Smooth muscle cell (in vitro differentiated cells): ENCODE data around the gene FBXL7. TPM values are rescaled to one million over a fixed set of nuclear protein-coding genes. Genes with fewer than 3 reads are reported as not detected.

Source experiments
- DNase-seq: peaks from one replicate; lab custom pipeline; 2025; ENCODE audit not compliant: unreplicated experiment; lab: John Stamatoyannopoulos, UW
- H2AFZ ChIP-seq: fragments of 200-600 bp; sonication (generic); 2 replicates; pipeline ENCODE4 v1.6.0; 2016; ENCODE audit warnings: antibody characterized with exemption, low read depth, mild to moderate bottlenecking
- H3F3A ChIP-seq: fragments of 200-600 bp; sonication (generic); 2 replicates; pipeline ENCODE4 v1.6.0; 2017; ENCODE audit warnings: antibody characterized with exemption, low read depth
- H3K27ac ChIP-seq: fragments of 200-600 bp; sonication (generic); 2 replicates; pipeline ENCODE4 v1.5.1; 2016; ENCODE audit warnings: low read depth, mild to moderate bottlenecking
- H3K27me3 ChIP-seq: fragments of 200-600 bp; sonication (generic); 2 replicates; pipeline ENCODE4 v1.6.1; 2016; ENCODE audit warnings: low read depth, mild to moderate bottlenecking
- H3K36me3 ChIP-seq: fragments of 200-600 bp; sonication (generic); 2 replicates; pipeline ENCODE4 v1.5.1; 2016; ENCODE audit warnings: low read depth
- H3K4me1 ChIP-seq: fragments of 200-600 bp; sonication (generic); 2 replicates; pipeline ENCODE4 v1.5.1; 2016; ENCODE audit warnings: low read depth
- H3K4me2 ChIP-seq: fragments of 200-600 bp; sonication (generic); 2 replicates; pipeline ENCODE4 v1.6.0; 2016; ENCODE audit warnings: mild to moderate bottlenecking
- H3K4me3 ChIP-seq: fragments of 200-600 bp; sonication (generic); 2 replicates; pipeline ENCODE4 v1.5.1; 2016; ENCODE audit warnings: mild to moderate bottlenecking
- H3K79me2 ChIP-seq: fragments of 200-600 bp; sonication (generic); 2 replicates; pipeline ENCODE4 v1.6.0; 2016; ENCODE audit warnings: low read depth, mild to moderate bottlenecking
- H3K9ac ChIP-seq: fragments of 200-600 bp; sonication (generic); 2 replicates; pipeline ENCODE4 v1.6.0; 2016; ENCODE audit warnings: low read depth
- H3K9me3 ChIP-seq: fragments of 200-600 bp; sonication (generic); replicated peaks from 2 replicates; pipeline ENCODE4 v1.5.1; 2016; ENCODE audit warnings: low read depth
- H4K20me1 ChIP-seq: fragments of 200-600 bp; sonication (generic); 2 replicates; pipeline ENCODE4 v1.6.0; 2016; ENCODE audit warnings: low read depth
- WGBS: methylation state at CpG from one replicate; pipeline ENCODE4 v1.1.7; 2016; ENCODE audit warnings: low lambda C conversion rate; 5-methylcytosine and 5-hydroxymethylcytosine counted together
- polyA plus RNA-seq: library from polyadenylated mRNA; unstranded; fragments of >200 nt; fragmentation: Nextera tagmentation; extraction: Ambion mirVana; gene quantifications from 2 replicates; pipeline ENCODE4 v1.2.1, GENCODE V29; 2016
- total RNA-seq: library from RNA; depleted of rRNA; stranded (reverse); fragments of >200 nt; gene quantifications from 2 replicates; pipeline ENCODE4 v1.2.3, GENCODE V29; 2014
- TF ChIP-seq, protein P1 (sequence below): fragments of 200-600 bp; sonication (generic); IDR thresholded peaks from 2 replicates; pipeline ENCODE4 v1.5.1; 2017; ENCODE audit warnings: borderline replicate concordance, mild to moderate bottlenecking, antibody characterized with exemption; ENCODE audit not compliant: insufficient read depth, poor library complexity, severe bottlenecking

Gene FBXL7
- total and polyA plus RNA-seq, 2 experiments from 2014 or later = 20.2 to 21.0 TPM

DNA sequence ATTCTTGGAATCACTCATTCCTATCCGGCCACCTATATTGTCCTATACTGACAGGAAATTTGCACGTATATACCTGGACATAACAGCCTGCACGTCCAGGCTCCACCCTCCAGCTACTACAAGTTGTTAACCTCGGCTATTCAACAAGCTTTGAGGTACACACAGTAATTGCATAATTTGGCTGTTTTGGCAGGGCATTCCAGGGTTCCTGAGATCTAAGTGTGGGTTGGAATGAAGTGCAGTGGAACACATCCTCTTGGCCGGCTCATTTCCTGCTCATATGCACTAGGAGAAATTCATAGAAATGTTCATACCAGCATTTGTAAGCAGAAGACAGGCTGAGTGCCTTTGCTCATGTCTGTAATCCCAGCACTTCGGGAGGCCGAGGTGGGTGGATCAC is 222.3 kb downstream of the FBXL7 start:
- Histone ChIP-seq H3K4me3 (no peak overlapping the region), H3K4me2 (no peak overlapping the region), H3K9ac (no peak overlapping the region), H2AFZ (no peak overlapping the region), H3K9me3 (peaks cover 13% of the 10 kb centered on the region), H3K27me3 (no peaks in the 10 kb centered on the region), H4K20me1 (peaks cover 25% of the 10 kb centered on the region), H3K27ac (no peak overlapping the region), H3K79me2 (peaks cover 24% of the 10 kb centered on the region), H3F3A (no peaks in the 10 kb centered on the region), H3K36me3 (no peaks in the 10 kb centered on the region), H3K4me1 (peaks cover 13% of the 10 kb centered on the region)
- WGBS = 95% methylated on average over 7 of the region's 7 CpGs
- no peak for DNase-seq
- TF ChIP-seq, protein P1, sequence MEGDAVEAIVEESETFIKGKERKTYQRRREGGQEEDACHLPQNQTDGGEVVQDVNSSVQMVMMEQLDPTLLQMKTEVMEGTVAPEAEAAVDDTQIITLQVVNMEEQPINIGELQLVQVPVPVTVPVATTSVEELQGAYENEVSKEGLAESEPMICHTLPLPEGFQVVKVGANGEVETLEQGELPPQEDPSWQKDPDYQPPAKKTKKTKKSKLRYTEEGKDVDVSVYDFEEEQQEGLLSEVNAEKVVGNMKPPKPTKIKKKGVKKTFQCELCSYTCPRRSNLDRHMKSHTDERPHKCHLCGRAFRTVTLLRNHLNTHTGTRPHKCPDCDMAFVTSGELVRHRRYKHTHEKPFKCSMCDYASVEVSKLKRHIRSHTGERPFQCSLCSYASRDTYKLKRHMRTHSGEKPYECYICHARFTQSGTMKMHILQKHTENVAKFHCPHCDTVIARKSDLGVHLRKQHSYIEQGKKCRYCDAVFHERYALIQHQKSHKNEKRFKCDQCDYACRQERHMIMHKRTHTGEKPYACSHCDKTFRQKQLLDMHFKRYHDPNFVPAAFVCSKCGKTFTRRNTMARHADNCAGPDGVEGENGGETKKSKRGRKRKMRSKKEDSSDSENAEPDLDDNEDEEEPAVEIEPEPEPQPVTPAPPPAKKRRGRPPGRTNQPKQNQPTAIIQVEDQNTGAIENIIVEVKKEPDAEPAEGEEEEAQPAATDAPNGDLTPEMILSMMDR = no peak

DNA sequence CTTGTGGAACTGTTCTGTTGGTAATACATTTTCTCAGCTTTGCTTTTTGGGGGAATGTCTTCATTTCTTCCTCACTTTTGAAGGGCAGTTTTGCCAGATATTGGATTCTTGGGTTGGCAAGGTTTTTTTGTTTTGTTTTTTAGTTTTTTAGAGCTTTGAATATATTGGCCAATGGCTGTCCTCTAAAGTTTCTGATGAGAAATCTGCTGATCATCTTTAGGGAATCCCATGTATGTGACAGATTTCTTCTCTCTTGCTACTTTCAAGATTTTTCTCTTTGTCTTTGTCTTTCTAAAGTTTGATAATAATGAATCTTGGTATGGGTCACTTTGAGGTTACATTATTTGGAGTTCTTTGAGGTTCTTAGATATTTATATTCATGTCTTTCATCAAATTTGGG is 227.4 kb downstream of the FBXL7 start:
- Histone ChIP-seq H3F3A (no peaks in the 10 kb centered on the region), H3K9ac (no peak overlapping the region), H3K79me2 (peaks cover 47% of the 10 kb centered on the region), H3K27ac (no peak overlapping the region), H3K4me3 (no peak overlapping the region), H2AFZ (no peak overlapping the region), H3K9me3 (peaks cover 13% of the 10 kb centered on the region), H3K27me3 (no peaks in the 10 kb centered on the region), H4K20me1 (peaks cover 29% of the 10 kb centered on the region), H3K4me1 (no peaks in the 10 kb centered on the region), H3K36me3 (peaks cover 5% of the 10 kb centered on the region), H3K4me2 (no peak overlapping the region)
- TF ChIP-seq, protein P1 = no peak
- DNase-seq = no peak

DNA sequence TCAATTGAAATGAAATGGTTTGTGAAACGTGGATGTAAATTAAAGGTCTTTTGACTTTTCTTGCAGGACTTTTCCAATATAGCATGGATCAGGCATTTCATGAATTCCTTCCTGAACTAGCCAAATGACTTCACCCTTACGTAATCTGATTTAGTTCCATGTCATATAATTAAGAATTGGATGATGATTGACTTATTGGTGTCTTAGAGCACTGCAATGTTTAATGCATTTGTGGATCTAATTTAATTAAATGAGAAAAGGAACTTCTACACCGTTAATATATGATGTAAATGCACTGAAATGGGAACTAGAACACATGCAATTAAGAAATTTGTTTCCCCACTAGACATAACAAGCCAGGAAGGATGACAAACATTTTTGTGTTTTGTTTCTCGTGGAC is 228.8 kb downstream of the FBXL7 start:
- Histone ChIP-seq H3K4me3 (no peak overlapping the region), H3K27me3 (no peaks in the 10 kb centered on the region), H3K4me2 (no peak overlapping the region), H3K79me2 (peaks cover 47% of the 10 kb centered on the region), H3K27ac (no peak overlapping the region), H3K9ac (no peak overlapping the region), H3K4me1 (no peaks in the 10 kb centered on the region), H2AFZ (no peak overlapping the region), H4K20me1 (peaks cover 32% of the 10 kb centered on the region), H3F3A (no peaks in the 10 kb centered on the region), H3K9me3 (peaks cover 13% of the 10 kb centered on the region), H3K36me3 (peaks cover 5% of the 10 kb centered on the region)
- WGBS = 94% methylated on average over 4 of the region's 4 CpGs
- DNase-seq = no peak
- TF ChIP-seq, protein P1 = no peak

DNA sequence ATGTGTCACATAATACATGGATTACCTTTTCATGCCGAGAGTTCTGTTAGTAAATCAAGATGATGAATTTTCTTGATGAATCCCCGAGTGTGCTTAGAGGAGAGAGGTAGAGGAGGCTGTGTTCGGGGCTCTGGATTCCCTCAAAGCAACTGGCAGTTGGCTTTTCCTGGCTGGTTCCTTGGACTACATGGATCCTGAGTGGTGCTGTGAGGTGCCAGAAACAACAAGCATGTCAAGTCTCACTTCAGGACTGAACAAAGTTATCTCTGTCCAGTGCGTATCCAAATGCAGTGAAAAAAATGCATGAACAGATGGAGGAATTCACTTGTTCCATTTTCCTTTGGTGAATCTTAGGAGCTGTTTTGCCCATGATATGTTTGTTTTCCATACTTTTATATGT is 231.7 kb downstream of the FBXL7 start:
- 81% methylated on average over 4 of the region's 4 CpGs for WGBS
- Histone ChIP-seq H3K9ac (no peak overlapping the region), H3K27ac (no peak overlapping the region), H4K20me1 (peaks cover 58% of the 10 kb centered on the region), H3K4me2 (no peak overlapping the region), H3K36me3 (peaks cover 5% of the 10 kb centered on the region), H3F3A (no peaks in the 10 kb centered on the region), H2AFZ (no peak overlapping the region), H3K9me3 (no peaks in the 10 kb centered on the region), H3K4me1 (no peaks in the 10 kb centered on the region), H3K4me3 (no peak overlapping the region), H3K79me2 (peaks cover 34% of the 10 kb centered on the region), H3K27me3 (no peaks in the 10 kb centered on the region)
- TF ChIP-seq, protein P1 = no peak
- DNase-seq = no peak
